ENCODE data around the gene TUFM.

Gene TUFM

DNA sequence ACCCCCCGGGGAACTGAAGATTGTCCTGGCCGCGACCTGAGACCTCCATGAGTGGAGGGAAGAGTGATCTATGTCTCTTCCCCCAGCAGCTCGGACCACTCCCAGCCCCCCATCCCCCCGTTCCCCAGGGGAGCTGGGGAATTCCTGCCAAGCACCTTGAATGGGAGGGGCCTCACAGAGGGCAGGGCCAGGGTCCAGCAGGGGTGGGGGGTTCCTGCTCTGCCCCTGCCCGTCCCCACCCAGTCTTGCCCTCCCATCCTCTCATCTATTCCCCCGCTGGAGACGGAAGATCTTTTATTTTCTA lies 9.4 kb downstream of the TUFM start:
- H3K27me3 ChIP-seq (replicated peaks in 2 of 5; ENCODE audit: control insufficient read depth in 4 of 5, insufficient read depth in 5 of 5, low read length in 4 of 5), result no peaks in the 10 kb centered on the region
- peaks cover 0 to 5% (median 1%) of the 10 kb centered on the region in 4 experiments for H3K4me1 ChIP-seq (ENCODE audit: control extremely low read depth in 1 of 4, control insufficient read depth in 4 of 4, insufficient read depth in 4 of 4, low read length in 3 of 4)
- DNase-seq, result no peak
- ChIA-PET POLR2A (interaction anchor here (0.9 to 1.0 kb wide), 2 partner anchors 9 kb away, joined by 3 read pairs; no protein-coding TSS in a partner anchor), CTCF (interaction anchor here (0.6 to 1.1 kb wide), 2 partner anchors 8 to 72 kb away, joined by 3 read pairs; no protein-coding TSS in a partner anchor)
- 90% methylated on average over 2 of the region's 8 CpGs for whole genome bisulfite sequencing (ENCODE audit: insufficient coverage)
- H3K36me3 ChIP-seq (ENCODE audit: control insufficient read depth in 4 of 4, insufficient read depth in 4 of 4, low read length in 3 of 4), result peaks cover 10 to 71% (median 58%) of the 10 kb centered on the region in 4 experiments
- H3K4me3 ChIP-seq (ENCODE audit: control insufficient read depth in 1 of 7, extremely low read depth in 1 of 7, insufficient read depth in 4 of 7, low read depth in 2 of 7, low read length in 6 of 7), result no peak overlapping the region
- H3K9me3 ChIP-seq (ENCODE audit: control extremely low read depth in 1 of 5, control insufficient read depth in 4 of 5, insufficient read depth in 2 of 5, low read depth in 1 of 5, low read length in 4 of 5), result no peaks in the 10 kb centered on the region
- H3K27ac ChIP-seq (ENCODE audit: insufficient read depth in 1 of 2, low read depth in 1 of 2, low read length in 2 of 2, poor library complexity in 1 of 2, severe bottlenecking in 2 of 2), result no peak overlapping the region

DNA sequence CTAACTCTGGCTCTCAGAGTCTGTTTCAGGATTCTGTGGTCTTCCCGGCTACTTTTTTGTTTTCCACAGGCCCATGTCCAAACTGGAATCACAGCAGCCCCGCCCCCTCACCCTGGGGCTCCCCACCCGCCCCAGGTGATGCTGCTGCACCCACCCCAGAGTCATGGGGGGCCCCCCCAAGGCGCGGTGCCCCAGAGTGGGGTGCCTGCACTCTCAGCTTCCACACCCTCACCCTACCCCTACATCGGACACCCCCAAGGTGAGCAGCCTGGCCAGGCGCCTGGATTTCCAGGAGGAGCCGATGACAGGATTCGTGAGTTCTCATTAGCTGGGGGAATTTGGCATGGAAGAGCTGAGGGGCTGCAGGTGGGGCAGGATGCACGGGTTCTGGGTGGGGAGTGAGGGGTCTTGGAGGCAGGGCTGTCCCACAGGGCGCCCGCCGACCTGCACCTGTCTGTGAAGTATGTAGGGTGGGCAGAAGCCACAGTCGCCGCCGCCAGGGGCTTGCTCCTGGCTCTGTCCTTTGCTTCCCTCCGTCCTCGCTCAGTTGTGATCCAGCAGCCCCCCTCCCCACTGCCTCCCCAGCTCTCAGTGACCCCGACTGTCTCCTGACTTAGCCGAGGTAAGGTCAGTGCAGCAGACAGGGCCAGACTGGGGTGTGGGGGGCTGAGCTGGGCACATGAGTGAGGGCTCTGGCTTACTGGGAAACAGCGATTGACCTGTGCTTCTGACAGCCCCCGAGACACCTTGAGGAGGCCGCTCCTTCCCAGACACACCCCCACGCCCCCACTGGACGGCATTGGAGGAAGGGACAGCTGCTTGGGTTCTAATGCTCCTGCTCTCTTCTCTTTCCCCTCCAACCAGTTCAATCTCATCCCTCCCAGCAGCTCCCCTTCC lies 10.0 kb downstream of the TUFM start:
- ChIA-PET CTCF (interaction anchor here (0.6 kb wide), 1 partner anchor 72 kb away, joined by 3 read pairs; no protein-coding TSS in a partner anchor), POLR2A (interaction anchor here (0.9 to 1.0 kb wide), 2 partner anchors 9 kb away, joined by 3 read pairs; no protein-coding TSS in a partner anchor)
- no peaks in the 10 kb centered on the region for H3K27me3 ChIP-seq (replicated peaks in 2 of 5; ENCODE audit: control insufficient read depth in 4 of 5, insufficient read depth in 5 of 5, low read length in 4 of 5)
- H3K9me3 ChIP-seq (ENCODE audit: control extremely low read depth in 1 of 5, control insufficient read depth in 4 of 5, insufficient read depth in 2 of 5, low read depth in 1 of 5, low read length in 4 of 5), result no peaks in the 10 kb centered on the region
- H3K36me3 ChIP-seq (ENCODE audit: control insufficient read depth in 4 of 4, insufficient read depth in 4 of 4, low read length in 3 of 4), result peaks cover 10 to 74% (median 59%) of the 10 kb centered on the region in 4 experiments
- no peak overlapping the region for H3K4me3 ChIP-seq (ENCODE audit: control insufficient read depth in 1 of 7, extremely low read depth in 1 of 7, insufficient read depth in 4 of 7, low read depth in 2 of 7, low read length in 6 of 7)
- 94% methylated on average over 11 of the region's 25 CpGs for WGBS (ENCODE audit: insufficient coverage)
- H3K27ac ChIP-seq (ENCODE audit: insufficient read depth in 1 of 2, low read depth in 1 of 2, low read length in 2 of 2, poor library complexity in 1 of 2, severe bottlenecking in 2 of 2), result no peak overlapping the region
- no peak for DNase-seq
- peaks cover 0 to 5% (median 1%) of the 10 kb centered on the region in 4 experiments for H3K4me1 ChIP-seq (ENCODE audit: control extremely low read depth in 1 of 4, control insufficient read depth in 4 of 4, insufficient read depth in 4 of 4, low read length in 3 of 4)

DNA sequence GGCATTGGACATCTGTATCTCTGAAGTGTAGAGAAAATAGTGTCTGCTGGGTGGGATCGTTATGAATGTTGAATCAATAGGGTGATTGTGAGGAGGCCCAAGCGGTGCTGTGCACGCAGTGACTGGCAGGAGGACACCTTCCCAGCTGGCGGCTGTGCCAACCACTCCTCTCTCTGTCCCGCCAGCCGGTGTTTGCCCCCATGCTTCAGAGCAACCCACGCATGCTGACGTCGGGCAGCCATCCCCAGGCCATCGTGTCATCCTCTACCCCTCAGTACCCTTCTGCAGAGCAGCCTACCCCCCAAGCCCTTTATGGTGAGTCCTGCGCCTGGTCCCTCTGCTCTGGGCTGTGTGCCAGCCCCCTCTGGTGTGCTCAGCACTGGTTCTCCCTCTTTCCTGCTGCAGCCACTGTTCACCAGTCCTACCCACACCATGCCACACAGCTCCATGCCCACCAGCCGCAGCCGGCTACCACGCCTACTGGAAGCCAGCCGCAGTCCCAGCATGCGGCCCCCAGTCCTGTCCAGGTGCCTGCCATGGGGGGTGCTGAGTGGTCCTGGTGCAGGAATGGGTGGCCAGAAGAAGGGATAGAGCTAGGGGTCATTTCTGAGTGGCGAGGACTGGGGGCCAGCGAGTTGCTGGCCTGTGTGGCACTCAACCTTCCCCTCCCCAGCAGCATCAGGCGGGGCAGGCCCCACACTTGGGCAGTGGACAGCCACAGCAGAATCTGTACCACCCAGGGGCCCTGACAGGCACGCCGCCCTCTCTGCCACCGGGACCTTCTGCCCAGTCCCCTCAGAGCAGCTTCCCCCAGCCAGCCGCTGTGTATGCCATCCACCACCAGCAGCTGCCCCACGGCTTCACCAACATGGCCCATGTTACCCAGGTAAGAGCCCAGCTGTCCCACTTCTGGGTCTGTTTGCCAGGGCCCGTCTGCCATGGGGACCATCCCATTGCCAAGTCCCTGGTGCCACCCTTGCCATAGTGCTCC lies 11.0 kb downstream of the TUFM start:
- H3K27me3 ChIP-seq (replicated peaks in 2 of 5; ENCODE audit: control insufficient read depth in 4 of 5, insufficient read depth in 5 of 5, low read length in 4 of 5), result no peaks in the 10 kb centered on the region
- peaks cover 16 to 84% (median 67%) of the 10 kb centered on the region in 4 experiments for H3K36me3 ChIP-seq (ENCODE audit: control insufficient read depth in 4 of 4, insufficient read depth in 4 of 4, low read length in 3 of 4)
- no peak overlapping the region for H3K4me3 ChIP-seq (ENCODE audit: control insufficient read depth in 1 of 7, extremely low read depth in 1 of 7, insufficient read depth in 4 of 7, low read depth in 2 of 7, low read length in 6 of 7)
- POLR2A ChIA-PET, result no interaction called here
- H3K27ac ChIP-seq (ENCODE audit: insufficient read depth in 1 of 2, low read depth in 1 of 2, low read length in 2 of 2, poor library complexity in 1 of 2, severe bottlenecking in 2 of 2), result no peak overlapping the region
- CTCF ChIA-PET, result no interaction called here
- H3K4me1 ChIP-seq (ENCODE audit: control extremely low read depth in 1 of 4, control insufficient read depth in 4 of 4, insufficient read depth in 4 of 4, low read length in 3 of 4), result peaks cover 0 to 4% (median 1%) of the 10 kb centered on the region in 4 experiments
- 97% methylated on average over 22 of the region's 25 CpGs for WGBS (ENCODE audit: insufficient coverage)
- no peak for DNase-seq
- no peaks in the 10 kb centered on the region for H3K9me3 ChIP-seq (ENCODE audit: control extremely low read depth in 1 of 5, control insufficient read depth in 4 of 5, insufficient read depth in 2 of 5, low read depth in 1 of 5, low read length in 4 of 5)

DNA sequence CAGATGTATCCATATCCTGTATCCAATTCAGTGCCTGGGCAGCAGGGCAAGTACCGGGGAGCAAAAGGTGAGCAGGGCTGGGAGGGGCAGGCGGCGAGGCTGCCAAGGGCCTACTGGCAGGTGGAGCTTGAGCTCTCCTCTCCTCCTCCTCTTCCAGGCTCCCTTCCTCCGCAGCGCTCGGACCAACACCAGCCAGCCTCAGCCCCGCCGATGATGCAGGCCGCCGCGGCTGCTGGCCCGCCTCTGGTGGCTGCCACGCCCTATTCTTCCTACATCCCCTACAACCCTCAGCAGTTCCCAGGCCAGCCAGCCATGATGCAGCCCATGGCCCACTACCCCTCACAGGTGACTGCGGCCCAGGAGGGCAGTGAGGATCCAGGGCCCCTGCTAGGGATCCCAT lies 11.8 kb downstream of the TUFM start:
- no peaks in the 10 kb centered on the region for H3K27me3 ChIP-seq (replicated peaks in 2 of 5; ENCODE audit: control insufficient read depth in 4 of 5, insufficient read depth in 5 of 5, low read length in 4 of 5)
- DNase-seq, result no peak
- H3K36me3 ChIP-seq (ENCODE audit: control insufficient read depth in 4 of 4, insufficient read depth in 4 of 4, low read length in 3 of 4), result peaks cover 21 to 92% (median 75%) of the 10 kb centered on the region in 4 experiments
- H3K4me1 ChIP-seq (ENCODE audit: control extremely low read depth in 1 of 4, control insufficient read depth in 4 of 4, insufficient read depth in 4 of 4, low read length in 3 of 4), result no peaks in the 10 kb centered on the region
- ChIA-PET CTCF (no interaction called here), POLR2A (no interaction called here)
- 100% methylated on average over 3 of the region's 14 CpGs for WGBS (ENCODE audit: insufficient coverage)
- no peaks in the 10 kb centered on the region for H3K9me3 ChIP-seq (ENCODE audit: control extremely low read depth in 1 of 5, control insufficient read depth in 4 of 5, insufficient read depth in 2 of 5, low read depth in 1 of 5, low read length in 4 of 5)
- no peak overlapping the region for H3K27ac ChIP-seq (ENCODE audit: insufficient read depth in 1 of 2, low read depth in 1 of 2, low read length in 2 of 2, poor library complexity in 1 of 2, severe bottlenecking in 2 of 2)
- no peak overlapping the region for H3K4me3 ChIP-seq (ENCODE audit: control insufficient read depth in 1 of 7, extremely low read depth in 1 of 7, insufficient read depth in 4 of 7, low read depth in 2 of 7, low read length in 6 of 7)

DNA sequence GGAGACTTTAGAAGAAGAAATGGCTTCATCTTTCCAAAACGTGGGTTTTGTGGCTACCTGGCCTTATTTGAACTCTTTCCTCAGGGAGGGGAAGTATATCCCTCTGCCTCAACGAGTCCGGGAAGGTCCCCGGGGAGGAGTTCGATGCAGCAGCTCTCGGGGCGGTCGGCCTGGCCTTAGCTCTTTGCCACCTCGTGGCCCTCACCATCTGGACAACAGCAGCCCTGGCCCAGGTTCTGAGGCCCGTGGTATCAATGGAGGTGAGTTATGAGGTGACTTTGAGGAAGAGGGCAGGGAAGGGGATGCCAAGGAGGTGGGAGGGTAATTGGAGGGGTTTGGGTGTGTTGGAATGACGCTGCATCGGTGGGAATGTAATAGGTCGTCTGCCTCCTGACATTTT lies 15.6 kb downstream of the TUFM start:
- WGBS (ENCODE audit: insufficient coverage), result 95% methylated on average over 10 of the region's 13 CpGs
- Histone ChIP-seq H3K27me3 (replicated peaks in 2 of 5; ENCODE audit: control insufficient read depth in 4 of 5, insufficient read depth in 5 of 5, low read length in 4 of 5) (no peaks in the 10 kb centered on the region), H3K36me3 (ENCODE audit: control insufficient read depth in 4 of 4, insufficient read depth in 4 of 4, low read length in 3 of 4) (peaks cover 42 to 98% (median 80%) of the 10 kb centered on the region in 4 experiments), H3K4me1 (ENCODE audit: control extremely low read depth in 1 of 4, control insufficient read depth in 4 of 4, insufficient read depth in 4 of 4, low read length in 3 of 4) (peaks cover 0 to 4% (median 3%) of the 10 kb centered on the region in 4 experiments), H3K9me3 (ENCODE audit: control extremely low read depth in 1 of 5, control insufficient read depth in 4 of 5, insufficient read depth in 2 of 5, low read depth in 1 of 5, low read length in 4 of 5) (no peaks in the 10 kb centered on the region), H3K27ac (ENCODE audit: insufficient read depth in 1 of 2, low read depth in 1 of 2, low read length in 2 of 2, poor library complexity in 1 of 2, severe bottlenecking in 2 of 2) (no peak overlapping the region), H3K4me3 (ENCODE audit: control insufficient read depth in 1 of 7, extremely low read depth in 1 of 7, insufficient read depth in 4 of 7, low read depth in 2 of 7, low read length in 6 of 7) (no peak overlapping the region)
- DNase-seq, result no peak
- ChIA-PET POLR2A (no interaction called here), CTCF (interaction anchor here (1.3 to 2.4 kb wide), 3 partner anchors 8 to 16 kb away, joined by 3 to 10 read pairs (median 8); partner anchors contain the start of genes ATXN2L and TUFM)

DNA sequence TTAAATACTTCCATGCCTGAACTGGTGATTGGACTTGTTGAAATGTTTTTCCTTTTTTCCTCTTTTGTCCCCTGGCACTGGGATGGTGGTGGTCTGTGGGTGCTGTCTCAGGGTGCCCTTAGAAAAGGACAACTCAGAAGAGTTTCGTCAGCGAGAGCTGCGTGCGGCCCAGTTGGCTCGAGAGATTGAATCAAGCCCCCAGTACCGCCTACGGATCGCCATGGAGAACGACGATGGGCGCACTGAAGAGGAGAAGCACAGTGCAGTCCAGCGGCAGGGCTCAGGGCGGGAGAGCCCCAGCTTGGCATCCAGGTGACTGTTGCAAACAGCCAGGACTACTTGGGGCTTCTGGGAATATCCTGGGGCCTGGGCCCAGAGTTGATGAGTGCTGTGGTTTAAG lies 16.4 kb downstream of the TUFM start:
- Histone ChIP-seq H3K27me3 (replicated peaks in 2 of 5; ENCODE audit: control insufficient read depth in 4 of 5, insufficient read depth in 5 of 5, low read length in 4 of 5) (no peaks in the 10 kb centered on the region), H3K4me3 (ENCODE audit: control insufficient read depth in 1 of 7, extremely low read depth in 1 of 7, insufficient read depth in 4 of 7, low read depth in 2 of 7, low read length in 6 of 7) (no peak overlapping the region), H3K27ac (ENCODE audit: insufficient read depth in 1 of 2, low read depth in 1 of 2, low read length in 2 of 2, poor library complexity in 1 of 2, severe bottlenecking in 2 of 2) (no peak overlapping the region), H3K4me1 (ENCODE audit: control extremely low read depth in 1 of 4, control insufficient read depth in 4 of 4, insufficient read depth in 4 of 4, low read length in 3 of 4) (peaks cover 7 to 12% (median 9%) of the 10 kb centered on the region in 4 experiments), H3K36me3 (ENCODE audit: control insufficient read depth in 4 of 4, insufficient read depth in 4 of 4, low read length in 3 of 4) (peaks cover 44 to 96% (median 76%) of the 10 kb centered on the region in 4 experiments), H3K9me3 (ENCODE audit: control extremely low read depth in 1 of 5, control insufficient read depth in 4 of 5, insufficient read depth in 2 of 5, low read depth in 1 of 5, low read length in 4 of 5) (no peaks in the 10 kb centered on the region)
- ChIA-PET POLR2A (no interaction called here), CTCF (no interaction called here)
- DNase-seq, result no peak
- WGBS (ENCODE audit: insufficient coverage), result over 99% methylated on average over 11 of the region's 13 CpGs

All from common myeloid progenitor, CD34-positive (primary cell).